Measurements from ENCODE around the gene MTX1.
"Not testable (repeated sequence)": the region's sequence is repeated elsewhere in the genome, so short reads cannot be mapped to it uniquely, and the experiment has no call there.

MTX1 gene

GRCh38 chr1:155241841-155242264, 33.4 kb downstream of the MTX1 start:
- DNase-seq: peak; percentile 76

DNA sequence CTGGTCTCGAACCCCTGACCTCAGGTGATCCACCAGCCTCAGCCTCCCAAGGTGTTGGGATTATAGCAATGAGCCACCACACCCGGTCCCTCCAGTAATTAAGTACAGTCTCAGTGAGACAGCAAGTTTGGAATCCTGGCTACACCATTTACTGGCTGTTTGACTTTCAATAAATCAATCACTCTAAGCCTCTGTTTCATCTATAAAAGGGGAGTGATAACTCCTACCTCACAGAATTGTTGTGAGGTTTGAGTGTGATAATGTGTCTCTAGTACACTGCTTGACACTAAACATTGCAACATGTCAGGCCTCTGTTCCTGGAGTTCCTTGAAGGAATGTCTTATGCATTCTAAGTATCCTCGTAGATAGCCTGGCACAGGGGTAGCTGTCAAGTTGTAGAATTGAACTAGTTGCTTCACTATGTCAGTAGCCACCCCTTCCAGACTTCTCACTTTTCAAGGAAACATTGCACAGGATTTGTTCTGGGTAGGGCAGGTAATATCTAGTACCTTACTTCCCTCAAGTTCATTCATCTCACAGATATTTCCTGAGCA, 34.4 kb downstream of the MTX1 start:
- no peak for DNase-seq

- DNase-seq: peak; percentile 100
These were observed 36.1 kb downstream of the MTX1 start for GRCh38 chr1:155244368-155245162.

- DNase-seq: no peak
These were observed 36.6 kb downstream of the MTX1 start for GRCh38 chr1:155245163-155245524.

- not testable (repeated sequence) for DNase-seq
These were observed 38.3 kb downstream of the MTX1 start for GRCh38 chr1:155246796-155247195.

DNA sequence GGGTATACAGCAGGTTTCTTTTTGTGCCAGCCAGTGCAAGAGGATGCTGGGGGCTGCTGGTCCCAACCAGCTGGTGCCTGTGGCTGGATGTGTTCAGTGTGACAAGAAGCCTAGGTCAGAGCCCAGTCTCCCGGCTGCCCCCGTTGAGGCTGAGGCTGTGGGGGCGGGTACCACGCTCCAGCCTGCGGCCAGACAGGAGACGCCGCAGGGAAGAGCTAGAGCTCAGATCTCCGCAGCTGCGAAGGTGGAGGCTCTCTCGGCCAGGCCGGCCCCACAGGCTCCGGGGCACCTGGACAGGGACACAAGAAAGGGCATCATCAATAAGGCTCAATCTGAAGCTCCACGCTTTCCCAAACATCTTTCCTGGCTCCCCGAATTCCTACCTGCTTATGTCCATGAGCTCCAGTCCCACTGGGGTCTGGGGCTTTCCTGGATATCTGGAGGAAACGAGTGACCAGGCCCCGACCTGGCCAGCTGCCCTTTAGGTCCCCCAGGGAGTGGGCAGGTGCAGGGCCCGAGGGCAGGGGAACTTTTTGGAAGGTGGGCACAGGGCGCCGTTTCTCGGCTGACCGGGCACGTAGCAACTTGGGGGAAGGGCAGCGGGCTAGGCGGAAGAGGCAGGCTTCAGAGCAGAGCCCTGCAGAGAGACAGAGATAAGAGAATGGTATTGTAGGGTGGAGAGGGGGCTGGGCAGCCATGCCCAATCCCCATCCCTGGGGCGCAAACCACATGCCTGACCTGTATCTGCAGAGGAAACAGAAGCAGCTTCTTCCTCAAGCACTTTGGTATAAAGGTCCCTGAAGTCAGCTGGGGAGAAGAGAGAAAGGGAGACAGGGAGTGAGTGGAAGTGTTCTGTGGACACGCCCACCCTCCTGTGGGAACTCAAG, 39.4 kb downstream of the MTX1 start:
- DNase-seq: peak; percentile 94

DNA sequence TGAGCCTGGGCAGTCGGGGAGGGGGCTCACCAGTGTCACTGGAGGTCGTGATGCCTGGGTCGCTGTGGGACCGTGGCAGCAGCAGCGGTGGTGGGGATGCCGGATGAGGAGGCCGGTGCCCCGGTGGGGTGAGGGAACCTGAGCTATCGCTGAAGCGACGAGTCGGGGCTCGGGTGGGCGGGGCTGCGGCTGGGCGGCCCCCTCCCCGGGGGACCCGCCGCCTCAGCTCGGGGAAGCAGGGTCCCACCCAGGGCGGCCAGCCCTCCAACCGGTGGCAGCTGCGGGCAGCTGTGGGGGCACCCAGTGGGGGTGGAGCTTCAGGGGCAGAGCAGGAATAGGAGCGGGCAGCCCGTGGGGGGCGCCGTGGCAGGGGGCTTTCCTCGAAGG, 41.7 kb downstream of the MTX1 start:
- no peak for DNase-seq

DNA sequence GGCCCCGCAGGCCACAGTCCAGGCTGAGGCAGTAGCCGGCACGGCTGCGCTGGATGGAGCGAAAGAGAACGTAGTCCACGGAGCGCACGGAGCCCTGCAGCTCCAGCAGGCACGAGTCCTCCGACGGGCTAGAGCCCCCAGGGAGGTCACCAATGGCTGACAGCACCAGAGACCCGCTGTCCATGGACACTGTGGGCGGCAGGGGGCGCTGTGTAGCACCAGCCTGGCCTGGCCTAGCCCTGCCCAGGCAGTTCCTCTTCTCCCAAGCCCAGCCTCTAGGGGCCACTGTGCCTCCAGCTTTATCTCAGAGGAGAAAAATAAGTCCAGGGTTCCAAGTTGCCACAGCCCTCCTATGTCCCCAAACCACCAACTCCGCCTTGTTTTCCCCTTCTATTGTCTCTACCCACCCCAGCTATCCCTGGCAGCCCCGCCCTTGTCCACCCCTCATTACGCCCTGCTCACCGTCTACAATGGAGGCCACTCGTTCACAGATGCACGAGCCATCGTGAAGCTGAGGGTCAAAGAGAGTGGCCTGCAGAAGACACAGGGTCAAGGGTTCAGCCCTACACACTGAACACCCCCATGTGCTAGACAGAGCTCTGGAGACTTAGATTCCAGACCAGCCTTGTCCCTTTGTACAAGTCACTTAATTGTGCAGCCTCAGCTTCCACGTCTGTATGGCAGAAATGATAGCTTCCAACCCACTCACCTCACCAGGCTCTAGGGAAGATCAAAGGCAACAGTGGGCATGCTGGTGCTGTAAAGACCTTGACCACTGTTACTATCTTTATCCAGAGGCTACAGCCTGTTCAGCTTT, 42.3 kb downstream of the MTX1 start:
- DNase-seq: peak; percentile 98

GRCh38 chr1:155251566-155251965, 43.1 kb downstream of the MTX1 start:
- DNase-seq: no peak

GRCh38 chr1:155253208-155253607, 44.7 kb downstream of the MTX1 start:
- DNase-seq: no peak

DNA sequence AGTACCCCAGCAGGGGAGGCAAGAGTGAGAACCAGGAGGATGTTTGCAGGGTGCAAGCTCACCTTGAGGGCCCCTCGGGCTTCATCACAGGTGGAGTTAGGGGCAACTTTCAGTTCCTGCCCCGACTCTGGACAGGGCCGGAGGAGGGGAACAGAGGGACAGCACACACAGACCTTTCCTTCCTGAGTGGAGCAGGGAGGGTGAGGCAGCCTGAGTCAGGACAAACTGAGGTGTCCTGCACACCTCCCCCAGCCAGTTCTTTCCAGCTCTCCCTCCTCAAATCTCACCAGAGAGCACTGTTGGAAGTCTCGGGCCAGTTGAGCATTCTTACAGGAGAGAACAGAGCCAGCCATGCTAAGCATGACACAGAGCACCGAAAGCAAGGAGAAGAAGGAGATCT, 45.3 kb downstream of the MTX1 start:
- DNase-seq: no peak

GRCh38 chr1:155254228-155254713, 45.8 kb downstream of the MTX1 start:
- DNase-seq: no peak

DNA sequence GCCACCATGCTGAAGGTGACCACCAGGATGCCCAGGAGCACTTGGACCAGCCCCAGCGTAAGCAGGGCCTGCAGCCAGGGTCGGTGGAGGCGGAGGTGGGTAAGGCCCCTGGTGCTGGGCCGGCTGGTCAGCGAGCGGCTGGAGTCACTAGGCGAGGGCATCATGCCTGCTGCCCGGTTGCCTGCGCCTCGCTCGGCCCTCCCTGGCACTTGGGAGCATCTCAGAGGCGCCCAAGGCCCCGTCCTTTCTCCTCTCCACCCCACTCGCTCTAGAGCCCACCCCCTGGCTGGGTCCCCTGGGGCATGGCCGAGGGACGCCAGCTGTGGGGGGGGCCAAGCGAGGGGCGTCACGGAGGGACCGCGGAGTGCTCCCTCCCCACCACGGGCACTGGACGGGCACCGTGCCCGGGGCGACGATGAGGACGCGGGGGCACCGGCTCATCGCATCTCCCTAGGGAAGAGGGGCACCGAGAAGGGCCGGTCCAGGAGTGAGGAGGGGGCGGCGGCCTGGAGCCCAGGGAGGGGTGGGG, 46.3 kb downstream of the MTX1 start:
- no peak for DNase-seq

- peak; percentile 91 for DNase-seq
These were observed 46.9 kb downstream of the MTX1 start, which contains the start of gene ENTREP3 for GRCh38 chr1:155255243-155256007. Gene ENTREP3 (minus strand): TSS chr1:155255483. CDS start chr1:155254877, 606 bp downstream.

DNA sequence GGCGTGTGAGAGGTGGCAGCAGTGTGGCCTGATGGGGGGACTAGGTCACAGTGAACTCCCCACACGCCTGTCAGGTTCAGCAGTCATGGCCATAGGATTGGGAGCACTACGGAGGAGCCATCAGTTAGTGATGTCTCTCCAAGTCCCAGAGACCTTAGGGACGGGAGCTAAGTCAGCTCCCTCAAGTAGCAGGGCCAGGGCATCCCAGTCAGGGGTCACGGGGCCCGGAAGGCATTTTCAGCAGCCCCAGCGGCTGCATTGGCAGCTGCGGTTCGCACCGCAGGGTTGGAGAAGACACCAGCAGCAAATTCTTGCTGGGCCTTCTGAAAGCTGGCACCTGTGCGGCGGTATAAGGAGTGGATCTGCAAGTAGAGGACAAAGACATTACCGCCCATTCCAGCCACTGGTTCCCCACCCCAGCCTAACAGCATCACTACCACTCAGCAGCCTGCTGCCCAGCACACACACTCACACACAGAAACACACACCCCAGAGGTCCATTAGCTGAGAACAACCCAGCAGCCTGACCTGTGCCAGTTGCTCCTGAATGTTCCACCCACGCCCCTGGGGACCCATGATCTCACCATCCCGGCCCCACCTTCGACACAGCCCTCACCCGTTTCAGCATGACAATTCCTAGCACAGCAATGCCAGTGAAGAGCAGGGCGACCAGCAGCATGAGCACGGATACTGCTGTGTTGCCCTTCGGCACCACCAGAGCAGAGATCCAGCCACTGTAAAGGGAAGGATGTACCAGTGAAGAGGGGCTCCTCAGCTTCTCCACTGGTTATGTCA, 47.8 kb downstream of the MTX1 start:
- DNase-seq: no peak

GRCh38 chr1:155260276-155260675, 51.8 kb downstream of the MTX1 start:
- DNase-seq: no peak

DNA sequence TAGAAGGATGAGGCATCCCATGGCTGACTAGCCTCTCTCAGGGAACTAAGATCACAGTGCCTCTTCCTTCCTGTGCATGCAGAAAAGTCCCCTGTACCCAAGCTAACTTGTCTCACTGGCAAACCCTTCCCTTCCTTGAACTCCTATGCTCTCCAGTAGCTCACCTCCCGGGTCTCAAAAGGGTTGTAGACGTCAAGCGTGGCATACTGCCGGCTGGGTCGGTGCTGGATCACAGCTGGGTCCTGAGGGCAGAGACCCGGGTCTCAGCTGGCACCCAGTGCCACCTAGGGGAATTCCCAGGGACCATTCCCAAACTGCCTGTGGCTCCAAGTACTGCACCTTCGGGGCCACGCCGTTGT, 53.0 kb downstream of the MTX1 start:
- DNase-seq: peak; percentile 55

DNA sequence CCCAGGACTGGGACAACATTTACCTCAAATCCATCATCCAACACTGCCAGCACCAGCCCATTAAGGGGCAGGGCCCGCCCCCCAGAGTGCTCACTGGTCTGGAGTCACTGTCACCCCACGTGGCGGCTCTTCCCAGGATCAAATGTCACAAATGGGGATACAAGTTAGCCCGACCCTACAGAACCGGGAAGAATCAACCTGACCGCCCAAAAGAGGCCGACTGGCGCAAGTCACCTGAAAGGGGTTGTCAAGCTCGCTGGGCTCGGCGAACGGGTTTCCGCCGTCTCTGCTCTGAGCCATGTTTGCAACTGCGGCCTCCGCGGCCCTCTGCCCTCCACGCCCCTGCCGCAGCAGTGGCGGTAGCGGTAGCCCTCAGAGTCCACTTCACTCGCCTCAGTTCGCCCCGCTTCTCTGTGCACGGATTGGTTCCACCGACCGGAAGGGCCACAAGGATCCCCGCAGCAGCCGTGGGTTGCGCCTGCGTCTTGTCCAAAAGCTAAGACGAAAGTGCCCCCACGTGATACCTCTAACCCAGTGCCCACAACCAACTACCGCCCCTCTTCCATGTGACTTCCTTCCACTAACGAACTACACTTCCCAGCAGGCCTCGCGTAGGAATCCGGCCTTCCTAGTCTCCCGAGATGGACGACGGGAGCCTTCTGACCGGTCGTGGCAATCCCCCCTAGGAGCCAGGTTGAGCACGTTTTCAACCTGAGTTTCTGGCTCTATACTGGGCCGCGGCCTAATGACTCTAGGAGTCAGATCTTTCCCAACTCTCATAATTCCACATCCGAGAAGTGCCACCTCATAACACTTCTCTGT, 53.6 kb downstream of the MTX1 start, which contains the start of gene SCAMP3:
SCAMP3 (minus strand) TSS at position 509 of the 822 bp plus-strand sequence; CDS start at position 300, 209 bp downstream.
- peak; percentile 99 for DNase-seq

GRCh38 chr1:155263067-155263466, 54.6 kb downstream of the MTX1 start:
- no peak for DNase-seq

All from OCI-M1 (cell line).